ENCODE results near the gene NAALADL2. TPM values are rescaled to one million over a fixed set of nuclear protein-coding genes. Genes with fewer than 3 reads are reported as not detected.
"Not testable (repeated sequence)": the region's sequence is repeated elsewhere in the genome, so short reads cannot be mapped to it uniquely, and the experiment has no call there.

NAALADL2 gene
- total RNA-seq, 2 donors from 2014 or later: 0.70 TPM; not detected in 1

- Mint-ChIP-seq H3K36me3 (no peaks in the 10 kb centered on the region), H3K4me1 (ENCODE audit: low read depth in 2 of 2) (no peaks in the 10 kb centered on the region), H3K4me3 (no peak overlapping the region), H3K9me3 (peaks cover 8% of the 10 kb centered on the region), H3K27ac (no peak overlapping the region), H3K27me3 (no peaks in the 10 kb centered on the region)
- no peak for ATAC-seq
- DNase-seq (ENCODE audit: low spot score): no peak
Observed at GRCh38 chr3:175343946-175344345, 484.8 kb downstream of the NAALADL2 start.

GRCh38 chr3:175346573-175347356 is 487.6 kb downstream of the NAALADL2 start:
- no peak overlapping the region for H3K27ac Mint-ChIP-seq
- no peak for DNase-seq (ENCODE audit: low spot score)
- no peaks in the 10 kb centered on the region for H3K36me3 Mint-ChIP-seq
- no peak overlapping the region for H3K4me3 Mint-ChIP-seq
- no peaks in the 10 kb centered on the region for H3K27me3 Mint-ChIP-seq
- H3K9me3 Mint-ChIP-seq: peaks cover 16% of the 10 kb centered on the region
- no peak for ATAC-seq
- H3K4me1 Mint-ChIP-seq (ENCODE audit: low read depth in 2 of 2): no peaks in the 10 kb centered on the region

- peaks cover 18% of the 10 kb centered on the region for H3K9me3 Mint-ChIP-seq
- H3K4me3 Mint-ChIP-seq: no peak overlapping the region
- H3K4me1 Mint-ChIP-seq (ENCODE audit: low read depth in 2 of 2): no peaks in the 10 kb centered on the region
- no peaks in the 10 kb centered on the region for H3K27me3 Mint-ChIP-seq
- ATAC-seq (no peak), DNase-seq (ENCODE audit: low spot score) (no peak)
- H3K27ac Mint-ChIP-seq: no peak overlapping the region
- H3K36me3 Mint-ChIP-seq: no peaks in the 10 kb centered on the region
Observed at GRCh38 chr3:175349168-175349567, 490.0 kb downstream of the NAALADL2 start.

GRCh38 chr3:175355801-175356335 is 496.7 kb downstream of the NAALADL2 start:
- Mint-ChIP-seq H3K9me3 (peaks cover 7% of the 10 kb centered on the region), H3K27ac (no peak overlapping the region), H3K4me3 (no peak overlapping the region), H3K36me3 (no peaks in the 10 kb centered on the region), H3K27me3 (no peaks in the 10 kb centered on the region), H3K4me1 (ENCODE audit: low read depth in 2 of 2) (no peaks in the 10 kb centered on the region)
- ATAC-seq (no peak), DNase-seq (ENCODE audit: low spot score) (no peak)

- no peaks in the 10 kb centered on the region for H3K36me3 Mint-ChIP-seq
- H3K4me1 Mint-ChIP-seq (ENCODE audit: low read depth in 2 of 2): no peaks in the 10 kb centered on the region
- H3K27me3 Mint-ChIP-seq: no peaks in the 10 kb centered on the region
- no peak for ATAC-seq
- no peak overlapping the region for H3K4me3 Mint-ChIP-seq
- DNase-seq (ENCODE audit: low spot score): no peak
- H3K27ac Mint-ChIP-seq: no peak overlapping the region
- peaks cover 1% of the 10 kb centered on the region for H3K9me3 Mint-ChIP-seq
Observed at GRCh38 chr3:175356899-175357324, 497.8 kb downstream of the NAALADL2 start.

GRCh38 chr3:175357758-175358157 is 498.6 kb downstream of the NAALADL2 start:
- H3K27ac Mint-ChIP-seq: no peak overlapping the region
- H3K4me3 Mint-ChIP-seq: no peak overlapping the region
- no peak for DNase-seq (ENCODE audit: low spot score)
- no peaks in the 10 kb centered on the region for H3K4me1 Mint-ChIP-seq (ENCODE audit: low read depth in 2 of 2)
- H3K27me3 Mint-ChIP-seq: no peaks in the 10 kb centered on the region
- H3K9me3 Mint-ChIP-seq: peaks cover 1% of the 10 kb centered on the region
- ATAC-seq: no peak
- H3K36me3 Mint-ChIP-seq: no peaks in the 10 kb centered on the region

- ATAC-seq (no peak), DNase-seq (ENCODE audit: low spot score) (no peak)
- Mint-ChIP-seq H3K4me1 (ENCODE audit: low read depth in 2 of 2) (no peaks in the 10 kb centered on the region), H3K27me3 (no peaks in the 10 kb centered on the region), H3K36me3 (no peaks in the 10 kb centered on the region), H3K9me3 (peaks cover 5% of the 10 kb centered on the region), H3K27ac (no peak overlapping the region), H3K4me3 (no peak overlapping the region)
Observed at GRCh38 chr3:175358935-175359334, 499.8 kb downstream of the NAALADL2 start.

- H3K9me3 Mint-ChIP-seq; H3K4me3 Mint-ChIP-seq; ATAC-seq; H3K36me3 Mint-ChIP-seq; H3K4me1 Mint-ChIP-seq (ENCODE audit: low read depth in 2 of 2); H3K27ac Mint-ChIP-seq; DNase-seq (ENCODE audit: low spot score); H3K27me3 Mint-ChIP-seq: not testable (repeated sequence)
Observed at GRCh38 chr3:175370426-175370825, 511.3 kb downstream of the NAALADL2 start.

GRCh38 chr3:175371187-175371586 is 512.1 kb downstream of the NAALADL2 start:
- H3K4me1 Mint-ChIP-seq (ENCODE audit: low read depth in 2 of 2); H3K36me3 Mint-ChIP-seq; H3K27me3 Mint-ChIP-seq; DNase-seq (ENCODE audit: low spot score); ATAC-seq; H3K9me3 Mint-ChIP-seq; H3K4me3 Mint-ChIP-seq; H3K27ac Mint-ChIP-seq: not testable (repeated sequence)

- ATAC-seq: no peak
- H3K4me3 Mint-ChIP-seq: no peak overlapping the region
- no peaks in the 10 kb centered on the region for H3K4me1 Mint-ChIP-seq (ENCODE audit: low read depth in 2 of 2)
- H3K36me3 Mint-ChIP-seq: no peaks in the 10 kb centered on the region
- peaks cover 2% of the 10 kb centered on the region for H3K9me3 Mint-ChIP-seq
- H3K27me3 Mint-ChIP-seq: no peaks in the 10 kb centered on the region
- H3K27ac Mint-ChIP-seq: no peak overlapping the region
- DNase-seq (ENCODE audit: low spot score): no peak
Observed at GRCh38 chr3:175374705-175375104, 515.6 kb downstream of the NAALADL2 start.

GRCh38 chr3:175378348-175378747 is 519.2 kb downstream of the NAALADL2 start:
- no peak overlapping the region for H3K4me3 Mint-ChIP-seq
- H3K9me3 Mint-ChIP-seq: peaks cover 2% of the 10 kb centered on the region
- no peaks in the 10 kb centered on the region for H3K36me3 Mint-ChIP-seq
- no peak overlapping the region for H3K27ac Mint-ChIP-seq
- no peaks in the 10 kb centered on the region for H3K27me3 Mint-ChIP-seq
- ATAC-seq (no peak), DNase-seq (ENCODE audit: low spot score) (no peak)
- no peaks in the 10 kb centered on the region for H3K4me1 Mint-ChIP-seq (ENCODE audit: low read depth in 2 of 2)

- no peak for ATAC-seq
- Mint-ChIP-seq H3K27ac (no peak overlapping the region), H3K27me3 (no peaks in the 10 kb centered on the region), H3K9me3 (peaks cover 4% of the 10 kb centered on the region), H3K36me3 (no peaks in the 10 kb centered on the region), H3K4me1 (ENCODE audit: low read depth in 2 of 2) (no peaks in the 10 kb centered on the region), H3K4me3 (no peak overlapping the region)
- no peak for DNase-seq (ENCODE audit: low spot score)
Observed at GRCh38 chr3:175381685-175382084, 522.6 kb downstream of the NAALADL2 start.

GRCh38 chr3:175383371-175383770 is 524.2 kb downstream of the NAALADL2 start:
- no peak for DNase-seq (ENCODE audit: low spot score)
- H3K4me1 Mint-ChIP-seq (ENCODE audit: low read depth in 2 of 2): no peaks in the 10 kb centered on the region
- ATAC-seq: no peak
- no peaks in the 10 kb centered on the region for H3K27me3 Mint-ChIP-seq
- no peak overlapping the region for H3K4me3 Mint-ChIP-seq
- peaks cover 4% of the 10 kb centered on the region for H3K9me3 Mint-ChIP-seq
- H3K27ac Mint-ChIP-seq: no peak overlapping the region
- H3K36me3 Mint-ChIP-seq: no peaks in the 10 kb centered on the region

- no peak for DNase-seq (ENCODE audit: low spot score)
- Mint-ChIP-seq H3K27me3 (no peaks in the 10 kb centered on the region), H3K4me1 (ENCODE audit: low read depth in 2 of 2) (no peaks in the 10 kb centered on the region), H3K4me3 (no peak overlapping the region), H3K36me3 (no peaks in the 10 kb centered on the region), H3K27ac (no peak overlapping the region), H3K9me3 (peaks cover 3% of the 10 kb centered on the region)
- ATAC-seq: no peak
Observed at GRCh38 chr3:175383813-175384212, 524.7 kb downstream of the NAALADL2 start.

All from natural killer cell treated with Interleukin-12 subunit alpha and Interleukin-12 subunit beta and Interleukin-15 and Interleukin-18, amount 100 ng/mL, for 72 hours (primary cell).